ENCODE results near the gene GSKIP.
A peak's percentile ranks its signal among the peaks of the same experiment; 100 is the strongest.
"Not testable (repeated sequence)": the region's sequence is repeated elsewhere in the genome, so short reads cannot be mapped to it uniquely, and the experiment has no call there.

Gene GSKIP

GRCh38 chr14:96362965-96363750 is at the start of gene GSKIP, which contains the start of gene ATG2B:
Gene GSKIP (plus strand): TSS chr14:96363526. CDS start chr14:96382248, 18,722 bp downstream.
Gene ATG2B (minus strand): TSS chr14:96363341. CDS start chr14:96362976, 365 bp downstream.
- DNase-seq = peak; percentile 97 to 98

GRCh38 chr14:96316087-96316486 is 47.2 kb upstream of the GSKIP start:
- DNase-seq = no peak

GRCh38 chr14:96318836-96319235 is 44.5 kb upstream of the GSKIP start:
- DNase-seq = no peak

GRCh38 chr14:96320605-96321004 is 42.7 kb upstream of the GSKIP start:
- no peak for DNase-seq

GRCh38 chr14:96324219-96324618 is 39.1 kb upstream of the GSKIP start:
- no peak for DNase-seq

GRCh38 chr14:96338551-96338950 is 24.8 kb upstream of the GSKIP start:
- no peak for DNase-seq

- no peak for DNase-seq
These were observed 22.0 kb upstream of the GSKIP start for GRCh38 chr14:96341323-96341722.

GRCh38 chr14:96345669-96346068 is 17.7 kb upstream of the GSKIP start:
- DNase-seq = no peak

GRCh38 chr14:96347957-96348356 is 15.4 kb upstream of the GSKIP start:
- not testable (repeated sequence) for DNase-seq

- no peak for DNase-seq
These were observed 13.8 kb upstream of the GSKIP start for GRCh38 chr14:96349286-96350075.

- DNase-seq = no peak
These were observed 11.3 kb upstream of the GSKIP start for GRCh38 chr14:96351986-96352385.

- DNase-seq = no peak
These were observed 10.6 kb upstream of the GSKIP start for GRCh38 chr14:96352708-96353107.

GRCh38 chr14:96354246-96354645 is 9.1 kb upstream of the GSKIP start:
- no peak for DNase-seq

GRCh38 chr14:96357216-96357615 is 6.1 kb upstream of the GSKIP start:
- no peak for DNase-seq

- no peak for DNase-seq
These were observed 3.4 kb upstream of the GSKIP start for GRCh38 chr14:96359959-96360358.

- DNase-seq = peak; percentile 35 to 59
These were observed 1.0 kb upstream of the GSKIP start for GRCh38 chr14:96362071-96362964.

GRCh38 chr14:96363751-96364336 is 518 bp downstream of the GSKIP start:
- DNase-seq = peak; percentile 46 to 47

GRCh38 chr14:96364962-96365361 is 1.6 kb downstream of the GSKIP start:
- DNase-seq = no peak

- DNase-seq = no peak
These were observed 5.2 kb downstream of the GSKIP start for GRCh38 chr14:96368534-96368933.

GRCh38 chr14:96370528-96370927 is 7.2 kb downstream of the GSKIP start:
- no peak for DNase-seq

GRCh38 chr14:96373538-96373937 is 10.2 kb downstream of the GSKIP start:
- no peak for DNase-seq

- DNase-seq = no peak
These were observed 12.8 kb downstream of the GSKIP start for GRCh38 chr14:96376093-96376492.

GRCh38 chr14:96380735-96381134 is 17.4 kb downstream of the GSKIP start:
- DNase-seq = no peak
